AG09309 (cell line): ENCODE data around the gene ZNF692.

Experiments
- DNase-seq: peaks from one replicate; pipeline ENCODE4 v3.0.0-alpha.2; 2010; ENCODE audit warnings: low read depth
- H3K4me3 ChIP-seq: 2 replicates; pipeline ENCODE4 v1.5.1; 2011; ENCODE audit warnings: mild to moderate bottlenecking, low read depth, low read length, moderate library complexity; ENCODE audit not compliant: control insufficient read depth
- TF ChIP-seq, protein P1 (sequence below): IDR thresholded peaks from 2 replicates; pipeline ENCODE4 v1.5.1; 2011; ENCODE audit warnings: mild to moderate bottlenecking, low read depth, low read length, inconsistent platforms; ENCODE audit not compliant: insufficient read depth, control insufficient read depth; ENCODE audit errors: missing control alignments

The ZNF692 gene

DNA sequence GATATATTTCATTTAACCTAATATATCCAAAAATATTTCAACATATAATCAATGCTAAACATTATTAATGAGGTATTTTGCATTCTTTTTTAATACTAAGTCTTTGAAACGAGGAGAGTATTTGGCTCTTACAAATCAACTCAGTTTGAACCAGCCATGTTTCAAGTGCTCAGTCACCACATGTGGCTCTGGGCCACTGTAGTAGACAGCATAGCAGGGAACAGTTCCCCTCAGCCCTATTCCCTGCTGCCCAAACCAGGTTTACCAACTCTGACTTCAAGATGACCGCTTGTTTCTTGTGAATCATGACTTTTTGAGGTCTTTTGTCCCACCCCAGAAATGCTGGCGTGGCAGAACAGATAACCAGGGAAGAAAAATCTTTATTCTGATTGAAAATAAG, 15.2 kb downstream of the ZNF692 start:
- TF ChIP-seq, protein P1, sequence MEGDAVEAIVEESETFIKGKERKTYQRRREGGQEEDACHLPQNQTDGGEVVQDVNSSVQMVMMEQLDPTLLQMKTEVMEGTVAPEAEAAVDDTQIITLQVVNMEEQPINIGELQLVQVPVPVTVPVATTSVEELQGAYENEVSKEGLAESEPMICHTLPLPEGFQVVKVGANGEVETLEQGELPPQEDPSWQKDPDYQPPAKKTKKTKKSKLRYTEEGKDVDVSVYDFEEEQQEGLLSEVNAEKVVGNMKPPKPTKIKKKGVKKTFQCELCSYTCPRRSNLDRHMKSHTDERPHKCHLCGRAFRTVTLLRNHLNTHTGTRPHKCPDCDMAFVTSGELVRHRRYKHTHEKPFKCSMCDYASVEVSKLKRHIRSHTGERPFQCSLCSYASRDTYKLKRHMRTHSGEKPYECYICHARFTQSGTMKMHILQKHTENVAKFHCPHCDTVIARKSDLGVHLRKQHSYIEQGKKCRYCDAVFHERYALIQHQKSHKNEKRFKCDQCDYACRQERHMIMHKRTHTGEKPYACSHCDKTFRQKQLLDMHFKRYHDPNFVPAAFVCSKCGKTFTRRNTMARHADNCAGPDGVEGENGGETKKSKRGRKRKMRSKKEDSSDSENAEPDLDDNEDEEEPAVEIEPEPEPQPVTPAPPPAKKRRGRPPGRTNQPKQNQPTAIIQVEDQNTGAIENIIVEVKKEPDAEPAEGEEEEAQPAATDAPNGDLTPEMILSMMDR = no peak
- DNase-seq = no peak
- no peak overlapping the region for H3K4me3 ChIP-seq

DNA sequence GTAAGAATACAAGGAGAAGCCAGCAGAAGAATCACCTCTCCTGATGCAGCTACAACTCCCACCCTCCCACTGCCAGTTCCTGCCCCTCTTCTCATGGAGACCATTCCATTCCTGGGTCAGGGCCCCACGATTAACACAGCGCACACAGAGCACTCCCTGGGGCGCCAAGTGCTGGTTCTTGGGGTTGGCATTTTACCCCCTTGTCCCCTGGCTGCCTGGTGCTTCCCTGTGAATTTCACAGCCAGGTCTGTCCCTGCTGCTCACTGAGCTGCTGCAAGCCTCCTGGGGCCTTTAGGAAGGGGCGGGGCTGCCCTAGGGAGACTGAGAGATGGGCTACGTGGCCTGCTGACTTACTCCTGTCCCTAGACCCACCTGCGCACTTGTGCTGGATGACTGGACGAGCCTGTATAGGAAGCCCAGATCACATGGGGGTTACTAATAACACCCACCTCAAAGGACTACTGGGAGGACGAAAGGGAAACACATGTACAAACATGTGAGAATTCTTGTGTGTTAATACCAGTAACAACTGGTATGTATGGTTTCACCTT, 16.0 kb downstream of the ZNF692 start:
- no peak for DNase-seq
- no peak overlapping the region for H3K4me3 ChIP-seq
- TF ChIP-seq, protein P1 = no peak

- TF ChIP-seq, protein P1 = peak; percentile 68
- DNase-seq = no peak
- H3K4me3 ChIP-seq = no peak overlapping the region
Observed at GRCh38 chr1:248841702-248842395, 17.0 kb downstream of the ZNF692 start.

- DNase-seq = no peak
- TF ChIP-seq, protein P1 = no peak
- H3K4me3 ChIP-seq = no peak overlapping the region
Observed at GRCh38 chr1:248840946-248841345, 17.9 kb downstream of the ZNF692 start.

- TF ChIP-seq, protein P1 = no peak
- no peak for DNase-seq
- peak overlapping the region; percentile 80 for H3K4me3 ChIP-seq
Observed at GRCh38 chr1:248839168-248839555, 19.7 kb downstream of the ZNF692 start.

- no peak for DNase-seq
- TF ChIP-seq, protein P1 = no peak
- H3K4me3 ChIP-seq = peak overlapping the region; percentile 80
Observed at GRCh38 chr1:248838357-248839167, 20.3 kb downstream of the ZNF692 start.
